Activated CD4-positive, alpha-beta T cell treated with anti-CD3 and anti-CD28 coated beads, Interleukin-2, amount 50 U/mL, for 4 hours (primary cell): ENCODE data around the gene MEIOSIN.
A peak's percentile ranks its signal among the peaks of the same experiment; 100 is the strongest.
"Not testable (repeated sequence)": the region's sequence is repeated elsewhere in the genome, so short reads cannot be mapped to it uniquely, and the experiment has no call there.

Source experiments
- DNase-seq, 2 experiments: peaks; one replicate each; pipeline ENCODE4 v3.0.0-alpha.2; 2020

Gene MEIOSIN, protein sequence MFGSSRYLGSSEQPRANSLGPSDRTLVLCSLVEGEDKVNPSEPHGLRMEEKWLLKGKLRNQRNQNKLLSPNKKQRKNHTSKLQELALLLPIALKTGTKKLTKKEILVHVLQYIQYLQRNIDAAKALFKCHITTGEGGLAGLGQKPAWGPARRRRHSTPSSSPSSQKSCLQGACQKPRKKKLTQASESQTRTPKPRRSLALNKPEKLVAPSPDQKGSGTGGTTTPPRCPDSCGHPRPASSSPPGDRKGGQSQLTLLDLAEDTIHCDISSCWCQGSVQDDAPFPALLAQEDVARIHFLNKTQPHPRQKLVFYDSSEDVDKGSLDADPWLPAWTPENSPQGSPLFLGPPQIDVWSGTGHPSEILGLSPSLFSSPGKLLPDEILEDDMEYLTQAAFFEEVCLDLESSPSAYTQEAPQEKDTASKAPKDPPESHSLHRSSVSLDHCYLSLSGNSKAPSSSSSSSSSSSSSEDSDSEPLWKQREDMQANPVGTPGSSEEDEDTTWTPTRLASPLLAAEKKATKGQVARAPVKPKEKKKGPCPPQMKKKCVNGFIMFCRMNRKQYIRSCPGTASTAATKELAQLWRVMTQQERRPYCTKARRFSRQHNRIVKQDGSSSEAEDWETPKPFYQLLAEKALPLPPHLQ

DNA sequence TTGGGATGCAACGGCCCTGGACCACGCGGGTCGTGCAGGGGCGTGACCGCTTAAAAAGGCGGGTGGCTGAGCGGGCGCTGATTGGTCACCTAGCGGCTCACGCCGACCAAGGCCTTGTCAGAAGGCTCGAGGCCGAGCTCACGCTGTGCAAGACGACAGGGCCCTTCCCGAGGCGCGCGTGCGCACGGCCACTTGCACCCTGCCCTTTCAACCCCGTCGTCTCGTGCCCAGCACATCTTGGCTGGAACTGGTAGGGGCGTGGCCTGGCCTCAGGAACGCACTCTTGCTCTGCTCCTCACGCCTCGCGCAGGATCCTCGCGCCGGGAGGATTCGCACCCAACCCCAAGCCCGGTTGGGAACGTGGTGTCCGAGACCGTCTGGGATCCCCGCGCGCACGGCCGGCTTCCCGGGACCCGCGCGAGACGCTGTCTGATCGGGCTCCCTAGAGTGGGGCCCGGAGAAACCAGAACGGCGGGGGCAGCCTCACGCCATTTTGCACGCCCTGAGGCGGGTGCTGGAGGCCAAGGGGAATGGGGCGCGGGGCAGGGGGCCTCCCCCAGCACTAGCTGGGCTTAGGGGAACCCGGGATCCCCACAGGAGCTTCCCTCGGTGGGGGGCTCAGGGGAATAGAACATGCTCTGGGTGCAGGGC is at the start of gene MEIOSIN:
TSS of gene MEIOSIN (plus strand) at position 280 of the 651 bp plus-strand sequence. CDS start 1,938 bp downstream, outside the sequence.
- no peak for DNase-seq

GRCh38 chr19:45685045-45685444 is 48.2 kb upstream of the MEIOSIN start:
- not testable (repeated sequence) for DNase-seq

DNA sequence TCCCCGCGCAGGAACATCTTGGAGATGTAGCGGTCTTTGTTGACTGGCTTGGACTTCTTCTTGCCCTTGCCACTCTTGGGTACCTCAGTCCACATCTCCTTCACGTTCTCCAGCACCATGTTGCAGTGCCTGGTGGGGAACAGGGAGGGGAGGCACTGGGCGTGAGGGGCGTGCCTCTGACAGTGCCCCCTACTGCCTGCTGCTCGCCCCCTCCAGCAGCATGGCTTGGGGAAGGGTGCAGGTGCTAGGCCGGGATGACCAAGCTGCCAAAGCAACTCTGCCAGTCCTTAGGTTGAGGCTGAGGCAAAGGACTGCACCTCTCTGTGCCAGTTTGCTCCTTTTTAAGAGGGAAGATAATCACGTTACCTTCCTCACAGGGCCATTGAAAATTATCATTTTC is 45.6 kb upstream of the MEIOSIN start:
- no peak for DNase-seq

DNA sequence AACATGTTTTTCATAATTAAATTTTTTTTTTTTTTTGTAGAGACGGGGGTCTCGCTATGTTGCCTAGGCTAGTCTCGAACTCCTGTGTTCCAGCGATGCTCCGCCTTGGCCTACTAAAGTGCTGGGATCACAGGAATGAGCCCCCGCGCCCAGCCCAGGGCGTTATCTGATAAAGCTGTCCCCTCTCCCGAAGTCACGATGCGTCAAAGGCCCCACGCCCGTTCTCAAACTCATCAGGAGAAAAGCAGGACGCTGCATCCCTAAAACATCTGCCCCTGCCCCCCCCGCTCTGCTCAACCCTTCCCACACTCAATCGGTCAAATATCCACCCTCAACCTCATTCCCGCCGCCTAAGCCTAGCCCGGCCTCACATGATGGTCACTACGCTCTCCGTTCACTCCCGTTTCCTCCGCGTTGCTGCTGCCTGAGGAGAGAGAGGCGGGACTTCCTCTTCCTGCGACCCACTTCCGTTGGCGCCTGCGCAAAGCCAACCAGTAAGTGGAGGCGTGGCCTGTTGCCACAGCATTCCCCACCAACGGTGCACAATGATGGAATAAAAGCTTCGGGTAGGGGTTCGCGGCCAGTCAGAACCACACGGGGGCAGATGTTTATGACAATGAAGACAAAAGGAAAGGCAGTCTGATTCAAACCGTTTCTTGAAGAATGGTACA is 41.6 kb upstream of the MEIOSIN start, which contains the start of gene SNRPD2:
TSS of gene SNRPD2 (minus strand) at position 438 of the 671 bp plus-strand sequence. CDS start at position 373, 65 bp downstream.
- peak; percentile 86 to 87 for DNase-seq

DNA sequence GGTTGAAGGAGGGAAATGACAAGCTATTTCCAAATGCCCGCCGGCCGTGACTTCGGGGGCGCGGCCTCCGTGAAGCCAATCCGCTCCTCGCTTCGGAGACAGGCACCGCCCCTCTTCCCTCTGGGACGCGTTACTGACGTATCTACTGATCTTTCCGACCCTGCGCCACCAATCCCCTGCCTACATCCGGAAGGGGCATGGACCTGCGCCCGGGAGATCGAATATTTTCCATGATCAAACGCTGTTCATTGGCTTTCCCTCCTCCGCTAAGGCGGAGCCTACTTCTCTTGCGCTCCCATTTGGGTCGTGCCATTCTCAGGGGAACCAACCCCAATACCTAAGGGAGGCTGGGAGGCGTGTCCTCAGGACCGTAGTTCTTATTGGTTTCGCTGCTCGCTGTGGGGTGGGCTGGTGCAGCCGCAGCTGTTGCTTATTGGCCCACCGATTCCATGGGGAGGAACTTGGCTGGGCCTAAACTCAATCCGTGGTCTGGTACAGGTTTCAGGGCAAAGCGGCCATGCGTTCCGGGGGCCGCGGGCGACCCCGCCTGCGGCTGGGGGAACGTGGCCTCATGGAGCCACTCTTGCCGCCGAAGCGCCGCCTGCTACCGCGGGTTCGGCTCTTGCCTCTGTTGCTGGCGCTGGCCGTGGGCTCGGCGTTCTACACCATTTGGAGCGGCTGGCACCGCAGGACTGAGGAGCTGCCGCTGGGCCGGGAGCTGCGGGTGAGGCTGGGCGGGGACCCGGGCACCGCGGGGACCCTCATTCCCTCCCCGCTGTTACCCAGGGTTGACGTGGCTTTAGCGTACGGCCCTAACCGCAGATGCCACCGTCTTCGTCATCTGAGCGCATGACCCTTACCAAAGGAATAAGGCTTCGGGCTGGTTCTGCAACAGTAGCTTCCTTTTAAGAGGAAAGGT is 40.8 kb upstream of the MEIOSIN start, which contains the start of gene QPCTL:
TSS of gene QPCTL (plus strand) at position 480 of the 919 bp plus-strand sequence. CDS start at position 518, 38 bp downstream.
- peak; percentile 96 to 97 for DNase-seq

- DNase-seq: peak; percentile 69 to 73
Measured at GRCh38 chr19:45693106-45693788, 40.0 kb upstream of the MEIOSIN start.

- DNase-seq: no peak
Measured at GRCh38 chr19:45701676-45702075, 31.6 kb upstream of the MEIOSIN start.

GRCh38 chr19:45705115-45705514 is 28.1 kb upstream of the MEIOSIN start:
- no peak for DNase-seq

DNA sequence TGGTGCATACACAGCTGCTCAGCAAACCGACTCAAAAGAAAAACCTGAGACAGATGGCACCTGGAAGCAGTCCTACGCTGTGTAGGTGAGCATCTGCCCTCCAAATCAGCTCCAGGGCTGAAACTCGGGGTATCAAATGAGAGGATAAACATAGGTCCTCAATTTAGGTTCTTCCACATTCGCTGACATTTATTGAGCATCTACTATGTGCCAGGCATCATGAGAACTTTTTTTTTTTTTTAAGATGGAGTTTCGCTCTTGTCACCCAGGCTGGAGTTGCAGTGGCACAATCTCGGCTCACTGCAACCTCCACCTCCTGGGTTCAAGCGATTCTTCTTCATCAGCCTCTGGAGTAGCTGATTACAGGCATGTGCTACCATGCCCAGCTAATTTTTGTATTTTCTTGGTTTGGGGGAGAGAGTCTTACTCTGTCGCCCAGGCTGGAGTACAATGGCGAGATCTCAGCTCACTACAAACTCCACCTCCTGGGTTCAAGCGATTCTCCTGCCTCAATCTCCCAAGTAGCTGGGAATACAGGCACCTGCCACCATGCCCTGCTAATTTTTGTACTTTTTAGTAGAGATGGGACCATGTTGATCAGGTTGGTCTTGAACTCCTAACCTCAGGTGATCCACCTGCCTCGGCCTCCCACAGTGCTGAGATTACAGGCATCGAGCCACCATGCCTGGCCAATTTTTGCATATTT is 27.4 kb upstream of the MEIOSIN start:
- DNase-seq: no peak

DNA sequence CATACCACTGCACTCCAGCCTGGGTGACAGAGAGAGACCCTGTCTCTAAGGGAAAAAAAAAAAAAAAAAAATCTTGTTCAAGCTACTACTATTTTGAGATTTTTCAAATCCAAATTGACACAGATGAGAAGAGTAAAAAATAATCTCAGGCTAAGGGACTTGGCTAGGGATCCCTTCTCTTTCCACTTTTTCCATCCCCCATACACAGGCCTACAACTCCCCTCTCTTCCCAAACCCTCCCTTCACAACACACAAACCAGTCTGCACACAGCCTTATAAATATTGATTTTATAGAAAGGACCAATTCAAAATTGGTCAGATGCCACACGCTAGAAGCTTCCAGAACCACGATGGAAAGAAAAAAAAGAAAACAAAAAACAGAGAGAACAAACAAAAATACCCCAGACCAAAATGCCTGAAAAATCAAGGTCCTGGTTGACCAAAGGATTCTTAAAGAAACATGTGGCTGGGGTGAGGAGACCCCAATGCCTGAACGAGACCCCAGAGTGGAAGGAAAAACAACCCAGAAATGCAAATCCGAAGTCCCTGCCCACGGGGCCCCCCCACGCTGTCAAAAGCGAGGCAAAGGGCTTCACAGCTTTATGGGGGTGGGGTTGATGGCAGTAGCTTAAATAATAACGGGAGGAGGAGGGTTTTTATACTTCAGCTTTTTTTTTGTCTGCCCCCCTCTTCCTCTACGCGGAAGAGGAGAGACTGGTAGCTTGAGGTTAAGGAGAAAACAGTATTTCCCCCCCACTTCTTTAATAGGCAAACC is 22.7 kb upstream of the MEIOSIN start:
- no peak for DNase-seq

DNA sequence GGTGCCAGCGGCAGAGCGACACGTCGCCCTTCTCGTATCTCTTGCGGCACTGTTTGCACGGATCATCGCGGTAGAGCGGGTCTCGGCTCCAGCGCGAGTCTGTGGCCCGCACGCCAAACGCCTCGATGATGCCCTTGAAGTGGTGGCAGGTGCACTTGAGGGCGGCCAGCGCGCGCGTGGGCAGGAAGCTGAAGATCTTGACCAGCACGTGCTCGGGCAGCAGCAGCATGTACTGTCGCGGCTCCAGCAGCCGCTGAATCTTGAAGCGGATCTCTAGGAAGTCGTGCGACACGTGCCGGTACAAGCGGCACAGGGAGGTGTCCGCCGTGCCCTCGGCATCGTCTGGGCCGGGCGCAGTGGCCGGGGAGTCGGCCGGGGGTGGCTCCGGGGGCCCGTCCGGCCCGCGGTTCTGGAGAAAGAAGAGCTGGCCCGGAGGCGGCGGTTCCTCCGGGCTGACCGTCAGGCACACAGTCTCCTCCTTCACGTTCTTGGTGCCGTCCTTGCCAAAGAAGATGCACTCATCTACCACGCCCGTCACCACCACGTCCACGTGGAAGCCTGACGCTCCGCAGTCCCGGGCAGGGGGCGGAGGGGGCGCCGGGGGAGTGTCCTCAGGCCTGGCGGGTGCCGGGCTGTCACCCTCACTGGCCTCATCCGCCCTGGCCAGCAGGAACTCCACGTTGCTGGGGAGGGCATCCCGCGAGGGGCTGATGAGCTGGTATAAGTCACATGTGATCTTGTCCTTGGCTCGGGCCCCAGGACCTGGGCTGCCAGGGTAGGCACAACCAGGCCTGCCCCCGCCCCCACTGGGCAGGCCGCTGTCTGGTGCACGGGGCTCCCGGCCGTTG is 21.2 kb upstream of the MEIOSIN start:
- no peak for DNase-seq

- no peak for DNase-seq
Measured at GRCh38 chr19:45712699-45713067, 20.6 kb upstream of the MEIOSIN start.

DNA sequence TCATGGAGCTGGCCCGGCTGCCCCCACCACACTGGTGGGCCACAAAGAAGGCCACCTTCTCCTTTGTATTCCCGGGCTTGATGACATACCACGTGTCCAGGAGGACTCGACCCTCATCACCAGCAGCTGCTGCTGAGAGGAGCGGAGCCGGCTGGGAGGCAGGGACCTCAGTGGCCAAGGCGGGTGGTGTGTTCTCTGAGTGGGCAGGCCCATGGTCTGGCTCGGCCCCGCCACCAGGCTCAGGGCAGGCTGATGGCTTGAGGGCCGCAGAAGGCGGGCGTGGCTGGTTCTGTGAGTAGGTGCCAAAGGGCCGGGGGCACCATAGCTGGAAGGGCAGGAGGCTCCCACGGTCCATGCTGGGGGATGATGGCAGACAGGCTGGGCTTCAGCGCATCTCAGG is 20.1 kb upstream of the MEIOSIN start:
- DNase-seq: no peak

DNA sequence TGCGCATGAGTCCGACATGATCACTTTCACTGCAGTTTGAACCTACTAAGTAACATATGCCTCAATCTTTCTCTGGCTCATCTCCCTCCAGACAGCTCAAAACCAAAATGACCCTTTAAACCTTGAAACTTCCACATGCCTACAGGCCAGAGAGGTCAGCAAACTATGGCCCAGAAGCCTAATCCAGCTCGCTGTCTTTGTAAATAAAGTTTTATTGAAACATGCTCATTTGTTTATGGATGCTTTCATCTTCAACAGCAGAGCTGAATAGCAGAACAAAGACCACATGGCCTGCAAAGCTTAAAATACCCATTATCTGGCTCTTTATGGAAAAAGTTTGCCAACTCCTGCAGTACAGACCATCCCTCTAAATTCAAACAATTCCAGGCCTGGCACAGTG is 18.1 kb upstream of the MEIOSIN start:
- no peak for DNase-seq

GRCh38 chr19:45716359-45717130 is 16.7 kb upstream of the MEIOSIN start:
- DNase-seq: peak in 1 of 2 experiments; percentile 5

GRCh38 chr19:45717131-45717982 is 15.9 kb upstream of the MEIOSIN start:
- DNase-seq: peak; percentile 95 to 96
